Measurements from ENCODE around the gene RPS14. TPM values are rescaled to one million over a fixed set of nuclear protein-coding genes. Genes with fewer than 3 reads are reported as not detected.
A peak's percentile ranks its signal among the peaks of the same experiment; 100 is the strongest.

RPS14 gene
- total and polyA plus RNA-seq, 2 experiments from 2014 or later, result 1,343 to 1,694 TPM

DNA sequence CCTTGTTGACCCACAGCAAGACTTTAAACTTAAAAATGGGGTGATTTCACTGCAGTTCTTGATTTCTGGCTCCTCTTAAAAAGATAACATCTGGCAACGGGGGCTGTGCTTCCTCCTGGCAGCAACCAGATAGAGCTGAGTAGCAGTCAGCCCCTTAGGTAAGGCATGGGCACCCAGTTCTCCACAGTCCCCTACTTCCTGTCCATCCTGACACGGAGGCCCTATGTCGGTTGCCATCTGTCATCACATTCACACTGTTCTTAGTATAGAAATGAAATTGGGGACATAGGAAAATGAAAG, 48.5 kb downstream of the RPS14 start:
- H3K4me1 ChIP-seq (ENCODE audit: insufficient read depth), result no peaks in the 10 kb centered on the region
- in situ Hi-C loops (cut with MboI), result no loop called here
- H3K4me3 ChIP-seq, result no peak overlapping the region
- no peaks in the 10 kb centered on the region for H3F3A ChIP-seq (ENCODE audit: insufficient read depth)
- H3K27me3 ChIP-seq (replicated peaks; ENCODE audit: insufficient read depth), result no peaks in the 10 kb centered on the region
- H3K9me3 ChIP-seq (ENCODE audit: low read depth), result no peaks in the 10 kb centered on the region
- no peaks in the 10 kb centered on the region for H4K20me1 ChIP-seq (ENCODE audit: insufficient read depth)
- H3K36me3 ChIP-seq (ENCODE audit: low read depth), result no peaks in the 10 kb centered on the region
- H3K9ac ChIP-seq, result no peak overlapping the region
- WGBS, 2 experiments (ENCODE audit: low coverage in 1 of 2, low lambda C conversion rate in 2 of 2, missing lambda C conversion rate in 2 of 2), result 65 to 70% methylated on average over 3 of the region's 3 CpGs
- no peak overlapping the region for H2AFZ ChIP-seq
- no peaks in the 10 kb centered on the region for H3K79me2 ChIP-seq (ENCODE audit: insufficient read depth)
- no peaks in the 10 kb centered on the region for H3K9me2 ChIP-seq (ENCODE audit: insufficient read depth)
- no peak overlapping the region for H3K27ac ChIP-seq
- no peak overlapping the region for H3K4me2 ChIP-seq (ENCODE audit: unreplicated experiment)
- no peak for TF ChIP-seq EZH2 (IDR thresholded peaks at IDR 0.05; ENCODE audit: insufficient read depth, poor library complexity, severe bottlenecking)
- TF ChIP-seq EZH2phosphoT487 (IDR thresholded peaks at IDR 0.05; ENCODE audit: insufficient read depth, low read depth), result no peak
- no peak for DNase-seq

- Histone ChIP-seq H3K4me3 (no peak overlapping the region), H3K4me1 (ENCODE audit: insufficient read depth) (no peaks in the 10 kb centered on the region), H4K20me1 (ENCODE audit: insufficient read depth) (no peaks in the 10 kb centered on the region), H3K27me3 (replicated peaks; ENCODE audit: insufficient read depth) (no peaks in the 10 kb centered on the region), H2AFZ (no peak overlapping the region), H3K27ac (no peak overlapping the region), H3K9ac (no peak overlapping the region), H3F3A (ENCODE audit: insufficient read depth) (no peaks in the 10 kb centered on the region), H3K9me2 (ENCODE audit: insufficient read depth) (no peaks in the 10 kb centered on the region), H3K36me3 (ENCODE audit: low read depth) (no peaks in the 10 kb centered on the region), H3K79me2 (ENCODE audit: insufficient read depth) (no peaks in the 10 kb centered on the region), H3K9me3 (ENCODE audit: low read depth) (no peaks in the 10 kb centered on the region), H3K4me2 (ENCODE audit: unreplicated experiment) (no peak overlapping the region)
- 78 to 87% methylated on average over 12 of the region's 12 CpGs for WGBS, 2 experiments (ENCODE audit: low coverage in 1 of 2, low lambda C conversion rate in 2 of 2, missing lambda C conversion rate in 2 of 2)
- in situ Hi-C loops (cut with MboI), result no loop called here
- TF ChIP-seq EZH2phosphoT487 (IDR thresholded peaks at IDR 0.05; ENCODE audit: insufficient read depth, low read depth) (no peak), EZH2 (IDR thresholded peaks at IDR 0.05; ENCODE audit: insufficient read depth, poor library complexity, severe bottlenecking) (no peak)
- DNase-seq, result no peak
Observed at GRCh38 chr5:150400316-150401075, 49.0 kb downstream of the RPS14 start.

DNA sequence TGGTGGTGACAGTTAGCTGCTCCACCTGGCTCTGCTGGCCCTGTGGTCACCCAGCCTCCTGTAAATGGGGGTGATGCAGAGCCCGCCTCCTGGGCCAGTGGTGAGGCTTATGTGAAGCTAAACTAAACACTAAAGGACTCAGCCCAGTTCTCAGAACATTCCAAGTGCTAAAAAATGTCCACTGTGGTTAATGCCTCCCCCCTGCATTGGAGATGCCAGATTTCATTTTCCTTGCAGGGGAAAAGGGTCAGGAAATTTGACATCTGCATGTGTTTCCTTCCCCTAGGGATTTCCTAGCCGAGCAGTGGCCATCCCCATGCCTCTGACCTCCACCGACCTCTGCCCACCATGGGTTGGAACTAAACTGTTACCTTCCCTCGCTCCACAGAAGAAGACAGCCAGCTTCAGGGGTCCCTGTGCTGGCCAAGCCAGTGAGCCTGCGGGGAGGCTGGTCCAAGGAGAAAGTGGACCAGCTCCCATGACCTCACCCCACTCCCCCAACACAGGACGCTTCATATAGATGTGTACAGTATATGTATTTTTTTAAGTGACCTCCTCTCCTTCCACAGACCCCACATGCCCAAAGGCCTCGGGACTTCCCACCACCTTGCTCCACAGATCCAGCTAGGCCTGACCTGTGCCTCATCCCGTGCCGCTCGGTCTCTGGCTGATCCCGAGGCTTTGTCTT, 49.9 kb downstream of the RPS14 start:
- in situ Hi-C loops (cut with MboI), result no loop called here
- DNase-seq, result no peak
- H3K27ac ChIP-seq, result no peak overlapping the region

GRCh38 chr5:150398722-150399523, 50.6 kb downstream of the RPS14 start:
- H3K9me2 ChIP-seq (ENCODE audit: insufficient read depth), result no peaks in the 10 kb centered on the region
- no peak overlapping the region for H3K27ac ChIP-seq
- TF ChIP-seq EZH2phosphoT487 (IDR thresholded peaks at IDR 0.05; ENCODE audit: insufficient read depth, low read depth) (no peak), EZH2 (IDR thresholded peaks at IDR 0.05; ENCODE audit: insufficient read depth, poor library complexity, severe bottlenecking) (no peak)
- H3K9me3 ChIP-seq (ENCODE audit: low read depth), result no peaks in the 10 kb centered on the region
- no peak overlapping the region for H3K4me2 ChIP-seq (ENCODE audit: unreplicated experiment)
- in situ Hi-C loops (cut with MboI), result no loop called here
- H2AFZ ChIP-seq, result no peak overlapping the region
- H3F3A ChIP-seq (ENCODE audit: insufficient read depth), result no peaks in the 10 kb centered on the region
- H3K9ac ChIP-seq, result no peak overlapping the region
- H3K79me2 ChIP-seq (ENCODE audit: insufficient read depth), result no peaks in the 10 kb centered on the region
- H3K27me3 ChIP-seq (replicated peaks; ENCODE audit: insufficient read depth), result no peaks in the 10 kb centered on the region
- peaks cover 4% of the 10 kb centered on the region; the same call in 1 of the 2 replicates for H3K36me3 ChIP-seq (ENCODE audit: low read depth)
- 72 to 84% methylated on average over 12 of the region's 12 CpGs for WGBS, 2 experiments (ENCODE audit: low coverage in 1 of 2, low lambda C conversion rate in 2 of 2, missing lambda C conversion rate in 2 of 2)
- no peaks in the 10 kb centered on the region for H4K20me1 ChIP-seq (ENCODE audit: insufficient read depth)
- peak; percentile 24 for DNase-seq
- no peaks in the 10 kb centered on the region for H3K4me1 ChIP-seq (ENCODE audit: insufficient read depth)
- no peak overlapping the region for H3K4me3 ChIP-seq

More for the DNA sequence above, 49.9 kb downstream of the RPS14 start:
- no peaks in the 10 kb centered on the region for H3K36me3 ChIP-seq (ENCODE audit: low read depth)
- no peak overlapping the region for H3K4me3 ChIP-seq
- H3K9me3 ChIP-seq (ENCODE audit: low read depth), result no peaks in the 10 kb centered on the region
- H4K20me1 ChIP-seq (ENCODE audit: insufficient read depth), result no peaks in the 10 kb centered on the region
- no peak overlapping the region for H3K9ac ChIP-seq
- H3K4me2 ChIP-seq (ENCODE audit: unreplicated experiment), result no peak overlapping the region
- H3K27me3 ChIP-seq (replicated peaks; ENCODE audit: insufficient read depth), result no peaks in the 10 kb centered on the region
- H3K9me2 ChIP-seq (ENCODE audit: insufficient read depth), result no peaks in the 10 kb centered on the region
- 87 to 89% methylated on average over 11 of the region's 11 CpGs for WGBS, 2 experiments (ENCODE audit: low coverage in 1 of 2, low lambda C conversion rate in 2 of 2, missing lambda C conversion rate in 2 of 2)
- H3K79me2 ChIP-seq (ENCODE audit: insufficient read depth), result no peaks in the 10 kb centered on the region
- no peaks in the 10 kb centered on the region for H3F3A ChIP-seq (ENCODE audit: insufficient read depth)
- TF ChIP-seq EZH2 (IDR thresholded peaks at IDR 0.05; ENCODE audit: insufficient read depth, poor library complexity, severe bottlenecking) (no peak), EZH2phosphoT487 (IDR thresholded peaks at IDR 0.05; ENCODE audit: insufficient read depth, low read depth) (no peak)
- no peaks in the 10 kb centered on the region for H3K4me1 ChIP-seq (ENCODE audit: insufficient read depth)
- H2AFZ ChIP-seq, result no peak overlapping the region
